ENCODE results near the gene STX8.
A peak's percentile ranks its signal among the peaks of the same experiment; 100 is the strongest.

The STX8 gene

GRCh38 chr17:9487406-9487805 is 88.2 kb downstream of the STX8 start:
- DNase-seq (ENCODE audit: insufficient read length) (no peak), FAIRE-seq (no peak)
- no peak for TF ChIP-seq POLR2A (IDR thresholded peaks at IDR 0.05; ENCODE audit: low read depth, low read length)
- no peak for TF ChIP-seq POLR2AphosphoS5 (IDR thresholded peaks at IDR 0.05; ENCODE audit: low read depth, low read length)
- no peak for TF ChIP-seq TAF1 (IDR thresholded peaks at IDR 0.05; ENCODE audit: borderline replicate concordance, low read depth, low read length)

- FAIRE-seq, result no peak
- no peak for TF ChIP-seq POLR2AphosphoS5 (IDR thresholded peaks at IDR 0.05; ENCODE audit: low read depth, low read length)
- no peak for TF ChIP-seq TAF1 (IDR thresholded peaks at IDR 0.05; ENCODE audit: borderline replicate concordance, low read depth, low read length)
- TF ChIP-seq POLR2A (IDR thresholded peaks at IDR 0.05; ENCODE audit: low read depth, low read length), result no peak
- no peak for DNase-seq (ENCODE audit: insufficient read length)
Measured at GRCh38 chr17:9484789-9485188, 90.8 kb downstream of the STX8 start.

GRCh38 chr17:9479964-9480363 is 95.7 kb downstream of the STX8 start:
- no peak for DNase-seq (ENCODE audit: insufficient read length)
- FAIRE-seq, result no peak

GRCh38 chr17:9478889-9479288 is 96.7 kb downstream of the STX8 start:
- TF ChIP-seq TAF1 (IDR thresholded peaks at IDR 0.05; ENCODE audit: borderline replicate concordance, low read depth, low read length) (no peak), POLR2A (IDR thresholded peaks at IDR 0.05; ENCODE audit: low read depth, low read length) (no peak), POLR2AphosphoS5 (IDR thresholded peaks at IDR 0.05; ENCODE audit: low read depth, low read length) (no peak)
- DNase-seq (ENCODE audit: insufficient read length) (no peak), FAIRE-seq (no peak)

More at GRCh38 chr17:9479964-9480363, 95.7 kb downstream of the STX8 start:
- no peak for TF ChIP-seq TAF1 (IDR thresholded peaks at IDR 0.05; ENCODE audit: borderline replicate concordance, low read depth, low read length)
- no peak for TF ChIP-seq POLR2A (IDR thresholded peaks at IDR 0.05; ENCODE audit: low read depth, low read length)
- TF ChIP-seq POLR2AphosphoS5 (IDR thresholded peaks at IDR 0.05; ENCODE audit: low read depth, low read length), result no peak

- DNase-seq (ENCODE audit: insufficient read length) (no peak), FAIRE-seq (no peak)
- TF ChIP-seq POLR2AphosphoS5 (IDR thresholded peaks at IDR 0.05; ENCODE audit: low read depth, low read length), result no peak
- TF ChIP-seq TAF1 (IDR thresholded peaks at IDR 0.05; ENCODE audit: borderline replicate concordance, low read depth, low read length), result no peak
- TF ChIP-seq POLR2A (IDR thresholded peaks at IDR 0.05; ENCODE audit: low read depth, low read length), result no peak
Measured at GRCh38 chr17:9475101-9475658, 100.4 kb downstream of the STX8 start.

- DNase-seq (ENCODE audit: insufficient read length) (no peak), FAIRE-seq (no peak)
- no peak for TF ChIP-seq POLR2A (IDR thresholded peaks at IDR 0.05; ENCODE audit: low read depth, low read length)
- TF ChIP-seq POLR2AphosphoS5 (IDR thresholded peaks at IDR 0.05; ENCODE audit: low read depth, low read length), result no peak
- no peak for TF ChIP-seq TAF1 (IDR thresholded peaks at IDR 0.05; ENCODE audit: borderline replicate concordance, low read depth, low read length)
Measured at GRCh38 chr17:9473711-9474110, 101.9 kb downstream of the STX8 start.

GRCh38 chr17:9472541-9472940 is 103.1 kb downstream of the STX8 start:
- DNase-seq (ENCODE audit: insufficient read length), result no peak
- TF ChIP-seq POLR2AphosphoS5 (IDR thresholded peaks at IDR 0.05; ENCODE audit: low read depth, low read length), result no peak
- TF ChIP-seq TAF1 (IDR thresholded peaks at IDR 0.05; ENCODE audit: borderline replicate concordance, low read depth, low read length), result no peak
- no peak for FAIRE-seq

- no peak for FAIRE-seq
- no peak for DNase-seq (ENCODE audit: insufficient read length)
- TF ChIP-seq POLR2AphosphoS5 (IDR thresholded peaks at IDR 0.05; ENCODE audit: low read depth, low read length) (no peak), POLR2A (IDR thresholded peaks at IDR 0.05; ENCODE audit: low read depth, low read length) (no peak), TAF1 (IDR thresholded peaks at IDR 0.05; ENCODE audit: borderline replicate concordance, low read depth, low read length) (no peak)
Measured at GRCh38 chr17:9472094-9472493, 103.5 kb downstream of the STX8 start.

GRCh38 chr17:9470171-9470570 is 105.4 kb downstream of the STX8 start:
- TF ChIP-seq TAF1 (IDR thresholded peaks at IDR 0.05; ENCODE audit: borderline replicate concordance, low read depth, low read length) (no peak), POLR2A (IDR thresholded peaks at IDR 0.05; ENCODE audit: low read depth, low read length) (no peak), POLR2AphosphoS5 (IDR thresholded peaks at IDR 0.05; ENCODE audit: low read depth, low read length) (no peak)
- peak; percentile 70 for FAIRE-seq

GRCh38 chr17:9468937-9469336 is 106.7 kb downstream of the STX8 start:
- no peak for DNase-seq (ENCODE audit: insufficient read length)
- FAIRE-seq, result no peak
- TF ChIP-seq POLR2AphosphoS5 (IDR thresholded peaks at IDR 0.05; ENCODE audit: low read depth, low read length) (no peak), POLR2A (IDR thresholded peaks at IDR 0.05; ENCODE audit: low read depth, low read length) (no peak), TAF1 (IDR thresholded peaks at IDR 0.05; ENCODE audit: borderline replicate concordance, low read depth, low read length) (no peak)

More at GRCh38 chr17:9470171-9470570, 105.4 kb downstream of the STX8 start:
- DNase-seq (ENCODE audit: insufficient read length), result no peak

- TF ChIP-seq POLR2A (IDR thresholded peaks at IDR 0.05; ENCODE audit: low read depth, low read length), result no peak
- TF ChIP-seq POLR2AphosphoS5 (IDR thresholded peaks at IDR 0.05; ENCODE audit: low read depth, low read length), result no peak
- TF ChIP-seq TAF1 (IDR thresholded peaks at IDR 0.05; ENCODE audit: borderline replicate concordance, low read depth, low read length), result no peak
- no peak for FAIRE-seq
Measured at GRCh38 chr17:9468532-9468931, 107.1 kb downstream of the STX8 start.

GRCh38 chr17:9467518-9467917 is 108.1 kb downstream of the STX8 start:
- no peak for TF ChIP-seq TAF1 (IDR thresholded peaks at IDR 0.05; ENCODE audit: borderline replicate concordance, low read depth, low read length)
- TF ChIP-seq POLR2AphosphoS5 (IDR thresholded peaks at IDR 0.05; ENCODE audit: low read depth, low read length), result no peak
- TF ChIP-seq POLR2A (IDR thresholded peaks at IDR 0.05; ENCODE audit: low read depth, low read length), result no peak
- FAIRE-seq (no peak), DNase-seq (ENCODE audit: insufficient read length) (no peak)

More at GRCh38 chr17:9468532-9468931, 107.1 kb downstream of the STX8 start:
- DNase-seq (ENCODE audit: insufficient read length), result no peak

Data from GM12892 (cell line).